Trophoblast cell (in vitro differentiated cells and primary cell): ENCODE data around the gene LRRC27.

ENCODE experiments used
- DNase-seq, 2 donors: peaks; one replicate each; pipeline ENCODE4 v3.0.0-alpha.2; 2016
- H2AFZ ChIP-seq: 2 replicates; pipeline ENCODE4 v1.6.1; 2013; ENCODE audit warnings: low read length, moderate library complexity, mild to moderate bottlenecking; ENCODE audit not compliant: insufficient read depth, poor library complexity
- H2AK5ac ChIP-seq: 2 replicates; pipeline ENCODE4 v1.6.1; 2013; ENCODE audit warnings: mild to moderate bottlenecking, low read length
- H2BK120ac ChIP-seq: 2 replicates; pipeline ENCODE4 v1.6.1; 2013; ENCODE audit warnings: low read length, mild to moderate bottlenecking, moderate library complexity; ENCODE audit not compliant: insufficient read depth, poor library complexity
- H2BK12ac ChIP-seq: 2 replicates; pipeline ENCODE4 v1.6.1; 2013; ENCODE audit warnings: mild to moderate bottlenecking, low read length, moderate library complexity
- H2BK5ac ChIP-seq: 2 replicates; pipeline ENCODE4 v1.6.1; 2013; ENCODE audit warnings: low read length, low read depth, moderate library complexity, mild to moderate bottlenecking; ENCODE audit not compliant: poor library complexity
- H3K14ac ChIP-seq: 2 replicates; pipeline ENCODE4 v1.6.1; 2013; ENCODE audit warnings: mild to moderate bottlenecking, low read length
- H3K18ac ChIP-seq: 2 replicates; pipeline ENCODE4 v1.6.1; 2013; ENCODE audit warnings: mild to moderate bottlenecking, low read length
- H3K23ac ChIP-seq: 2 replicates; pipeline ENCODE4 v1.6.1; 2013; ENCODE audit warnings: low read length
- H3K27ac ChIP-seq: 2 replicates; pipeline ENCODE4 v1.5.1; 2013; ENCODE audit warnings: low read depth, mild to moderate bottlenecking, inconsistent platforms, low read length, moderate library complexity
- H3K27me3 ChIP-seq: 2 replicates; pipeline ENCODE4 v1.6.1; 2013; ENCODE audit warnings: inconsistent platforms, mild to moderate bottlenecking, low read length, moderate library complexity; ENCODE audit not compliant: insufficient read depth
- H3K36me3 ChIP-seq, 2 experiments: 1 replicate in 1 of 2; 2 replicates in 1 of 2; pipeline ENCODE4 v1.6.1; 2013; ENCODE audit warnings: low read length in 2 of 2, mild to moderate bottlenecking in 2 of 2, moderate library complexity in 1 of 2; ENCODE audit not compliant: insufficient read depth in 2 of 2, control insufficient read depth in 1 of 2
- H3K4ac ChIP-seq: 2 replicates; pipeline ENCODE4 v1.6.1; 2013; ENCODE audit warnings: low read depth, mild to moderate bottlenecking, low read length, moderate library complexity
- H3K4me1 ChIP-seq, 2 experiments: 1 replicate in 1 of 2; 2 replicates in 1 of 2; pipeline ENCODE4 v1.6.1; 2013; ENCODE audit warnings: low read length in 2 of 2, mild to moderate bottlenecking in 2 of 2, moderate library complexity in 1 of 2; ENCODE audit not compliant: insufficient read depth in 2 of 2, control insufficient read depth in 1 of 2
- H3K4me2 ChIP-seq: 2 replicates; pipeline ENCODE4 v1.6.1; 2013; ENCODE audit warnings: inconsistent platforms, mild to moderate bottlenecking, low read length, moderate library complexity
- H3K4me3 ChIP-seq: 2 replicates; pipeline ENCODE4 v1.5.1; 2013; ENCODE audit warnings: mild to moderate bottlenecking, low read depth, low read length, inconsistent platforms
- H3K79me1 ChIP-seq: one replicate; pipeline ENCODE4 v1.6.1; 2013; ENCODE audit warnings: low read length
- H3K79me2 ChIP-seq: 2 replicates; pipeline ENCODE4 v1.6.1; 2013; ENCODE audit warnings: low read length, mild to moderate bottlenecking; ENCODE audit not compliant: control insufficient read depth, insufficient read depth, poor library complexity
- H3K9ac ChIP-seq: 2 replicates; pipeline ENCODE4 v1.6.1; 2013; ENCODE audit warnings: mild to moderate bottlenecking, low read length
- H3K9me3 ChIP-seq: 2 replicates; pipeline ENCODE4 v1.6.1; 2013; ENCODE audit warnings: low read depth, mild to moderate bottlenecking, control low read depth, inconsistent platforms, low read length; ENCODE audit not compliant: insufficient read depth
- H4K12ac ChIP-seq: 2 replicates; pipeline ENCODE4 v1.6.1; 2013; ENCODE audit warnings: low read depth, mild to moderate bottlenecking, low read length, moderate library complexity
- H4K8ac ChIP-seq: 2 replicates; pipeline ENCODE4 v1.6.1; 2013; ENCODE audit warnings: low read depth, mild to moderate bottlenecking, low read length, moderate library complexity
- H4K91ac ChIP-seq: one replicate; pipeline ENCODE4 v1.6.1; 2013; ENCODE audit warnings: low read depth, mild to moderate bottlenecking, low read length, moderate library complexity
- WGBS: extraction: QIAGEN DNeasy Blood & Tissue Kit; methylation state at CpG from one replicate; pipeline ENCODE4 v1.1.7; 2013; ENCODE audit warnings: missing lambda C conversion rate; ENCODE audit not compliant: insufficient read length, insufficient coverage; ENCODE audit errors: extremely low coverage; 5-methylcytosine and 5-hydroxymethylcytosine counted together

LRRC27 gene

GRCh38 chr10:132381741-132382140 is 49.7 kb downstream of the LRRC27 start:
- Histone ChIP-seq H3K4ac (no peak overlapping the region), H3K9ac (no peak overlapping the region)

GRCh38 chr10:132382231-132382922 is 50.4 kb downstream of the LRRC27 start:
- Histone ChIP-seq H3K4me3 (no peak overlapping the region), H3K27ac (peak overlapping the region; percentile 29), H2AK5ac (no peak overlapping the region), H3K4me1 (peaks cover 4 to 14% of the 10 kb centered on the region in 2 experiments), H3K79me2 (no peaks in the 10 kb centered on the region), H3K4ac (no peak overlapping the region), H4K91ac (no peak overlapping the region), H4K12ac (no peak overlapping the region), H2BK12ac (no peak overlapping the region), H2AFZ (no peak overlapping the region), H4K8ac (no peak overlapping the region), H3K27me3 (no peaks in the 10 kb centered on the region), H3K9me3 (peaks cover 1% of the 10 kb centered on the region), H3K18ac (no peak overlapping the region), H3K36me3 (no peaks in the 10 kb centered on the region), H2BK120ac (no peak overlapping the region), H3K79me1 (no peaks in the 10 kb centered on the region), H3K9ac (no peak overlapping the region), H2BK5ac (no peak overlapping the region), H3K4me2 (no peak overlapping the region), H3K23ac (no peak overlapping the region), H3K14ac (no peak overlapping the region)
- DNase-seq: peak; percentile 97 to 98
- no CpG with 5 or more reads among the region's 16 CpGs for WGBS

More at GRCh38 chr10:132381741-132382140, 49.7 kb downstream of the LRRC27 start:
- H3K27me3 ChIP-seq: no peaks in the 10 kb centered on the region
- H3K27ac ChIP-seq: peak overlapping the region; percentile 29
- H4K8ac ChIP-seq: no peak overlapping the region
- H2BK5ac ChIP-seq: no peak overlapping the region
- no peak overlapping the region for H4K91ac ChIP-seq
- no peak overlapping the region for H2BK120ac ChIP-seq
- H3K79me1 ChIP-seq: no peaks in the 10 kb centered on the region
- H3K4me1 ChIP-seq: peaks cover 4 to 14% of the 10 kb centered on the region in 2 experiments
- H2BK12ac ChIP-seq: no peak overlapping the region
- no peak overlapping the region for H3K14ac ChIP-seq
- H4K12ac ChIP-seq: no peak overlapping the region
- H3K9me3 ChIP-seq: peaks cover 1% of the 10 kb centered on the region
- H3K4me3 ChIP-seq: no peak overlapping the region
- H3K23ac ChIP-seq: no peak overlapping the region
- no peak overlapping the region for H2AK5ac ChIP-seq
- no peak overlapping the region for H3K18ac ChIP-seq
- no peaks in the 10 kb centered on the region for H3K36me3 ChIP-seq
- no peak overlapping the region for H3K4me2 ChIP-seq
- DNase-seq: peak; percentile 54 to 83
- H2AFZ ChIP-seq: no peak overlapping the region
- no peaks in the 10 kb centered on the region for H3K79me2 ChIP-seq
- no CpG with 5 or more reads among the region's 2 CpGs for WGBS

- no peak overlapping the region for H2BK120ac ChIP-seq
- H3K9ac ChIP-seq: no peak overlapping the region
- DNase-seq: peak in 1 of 2 donors; percentile 38
Measured at GRCh38 chr10:132383101-132383500, 51.1 kb downstream of the LRRC27 start.

GRCh38 chr10:132383751-132384196 is 51.8 kb downstream of the LRRC27 start:
- Histone ChIP-seq H3K18ac (no peak overlapping the region), H3K4me2 (no peak overlapping the region), H4K12ac (no peak overlapping the region), H4K8ac (peak overlapping the region; percentile 25), H3K79me1 (no peaks in the 10 kb centered on the region), H2BK120ac (no peak overlapping the region), H2BK5ac (no peak overlapping the region), H3K9ac (no peak overlapping the region), H3K9me3 (peaks cover 1% of the 10 kb centered on the region), H2AK5ac (peak overlapping the region; percentile 11), H3K14ac (peak overlapping the region; percentile 40), H3K4me1 (peaks cover 8 to 17% of the 10 kb centered on the region in 2 experiments), H2AFZ (no peak overlapping the region), H3K27ac (no peak overlapping the region), H4K91ac (peak overlapping the region; percentile 11), H3K23ac (no peak overlapping the region), H3K79me2 (no peaks in the 10 kb centered on the region), H2BK12ac (no peak overlapping the region), H3K4me3 (no peak overlapping the region), H3K4ac (no peak overlapping the region), H3K27me3 (no peaks in the 10 kb centered on the region), H3K36me3 (no peaks in the 10 kb centered on the region)
- DNase-seq: no peak
- no CpG with 5 or more reads among the region's 13 CpGs for WGBS

More at GRCh38 chr10:132383101-132383500, 51.1 kb downstream of the LRRC27 start:
- no peak overlapping the region for H4K12ac ChIP-seq
- H3K79me2 ChIP-seq: no peaks in the 10 kb centered on the region
- H3K79me1 ChIP-seq: no peaks in the 10 kb centered on the region
- no peak overlapping the region for H3K4ac ChIP-seq
- no peak overlapping the region for H3K18ac ChIP-seq
- no peak overlapping the region for H3K23ac ChIP-seq
- no peak overlapping the region for H4K91ac ChIP-seq
- no CpG with 5 or more reads among the region's 8 CpGs for WGBS
- no peak overlapping the region for H2AK5ac ChIP-seq
- H4K8ac ChIP-seq: no peak overlapping the region
- H3K27me3 ChIP-seq: no peaks in the 10 kb centered on the region
- no peak overlapping the region for H3K27ac ChIP-seq
- peaks cover 8 to 17% of the 10 kb centered on the region in 2 experiments for H3K4me1 ChIP-seq
- H3K9me3 ChIP-seq: peaks cover 1% of the 10 kb centered on the region
- H2AFZ ChIP-seq: no peak overlapping the region
- no peak overlapping the region for H3K14ac ChIP-seq
- no peak overlapping the region for H2BK5ac ChIP-seq
- no peak overlapping the region for H3K4me2 ChIP-seq
- no peaks in the 10 kb centered on the region for H3K36me3 ChIP-seq
- no peak overlapping the region for H3K4me3 ChIP-seq
- peak overlapping the region; percentile 45 for H2BK12ac ChIP-seq
